Left lung (tissue), 10 donors: ENCODE measurements around the gene CMIP. TPM values are rescaled to one million over a fixed set of nuclear protein-coding genes. Genes with fewer than 3 reads are reported as not detected.

ENCODE experiments used
- ATAC-seq: fragments of 200-7000 bp; cut with Tn5 transposase; one replicate; pipeline ENCODE4 v1.9.1; 2020; ENCODE audit warnings: moderate library complexity
- DNase-seq, 4 donors: peaks; one replicate each; pipeline ENCODE4 v3.0.0-alpha.2; 2013 to 2020
- H3K27ac ChIP-seq, 2 donors: fragments of 200-600 bp; sonication (generic) in 1 of 2; one replicate each; pipeline versions ENCODE4 v1.5.0 to v1.8.0; 2020 to 2021
- H3K27me3 ChIP-seq, 2 donors: fragments of 200-600 bp; sonication (generic) in 1 of 2; one replicate each; pipeline versions ENCODE4 v1.5.0 to v1.8.0; 2020 to 2021
- H3K36me3 ChIP-seq, 2 donors: fragments of 200-600 bp; sonication (generic) in 1 of 2; one replicate each; pipeline versions ENCODE4 v1.5.0 to v1.8.0; 2020 to 2021
- H3K4me1 ChIP-seq, 2 donors: fragments of 200-600 bp; one replicate each; pipeline ENCODE4 v1.8.0; 2021
- H3K4me3 ChIP-seq, 2 donors: fragments of 200-600 bp; sonication (generic) in 1 of 2; one replicate each; pipeline versions ENCODE4 v1.5.0 to v1.8.0; 2020 to 2021; ENCODE audit warnings: mild to moderate bottlenecking in 1 of 2
- H3K9me3 ChIP-seq, 2 donors: fragments of 200-600 bp; sonication (generic) in 1 of 2; one replicate each; pipeline versions ENCODE4 v1.5.0 to v1.8.0; 2020 to 2021
- intact Hi-C, 2 donors: fragments of 100-400 bp; cut with DNase I; formaldehyde crosslinking; loops; one replicate each; pipeline versions ENCODE4 v1.11.2 to v1.14.2; 2022
- polyA plus RNA-seq, 6 donors: library from polyadenylated mRNA; unstranded; fragments of 120-200 nt; gene quantifications; one replicate each; pipeline ENCODE4 v1.2.1, GENCODE V29; 2013; ENCODE audit not compliant: insufficient read length in 6 of 6
- total RNA-seq, 2 donors: library from RNA; stranded (reverse); fragmentation: NEBNext Ultra II Directional; extraction: Animal tissue kit (Norgen Biotek cat#: 25700); gene quantifications; one replicate each; pipeline ENCODE4 v1.2.1, GENCODE V29; 2021
- TF ChIP-seq, protein P1 (sequence below), 2 donors: fragments of 200-600 bp; sonication (generic) in 1 of 2; IDR thresholded peaks; one replicate each; pipeline versions ENCODE4 v1.5.0 to v1.8.0; 2021; ENCODE audit warnings: antibody characterized with exemption in 2 of 2
- donor health status: DM: no; HTN: yes; CAD: no.
- donor health status: DM: no; HTN: no; CAD: no.

CMIP gene
- total and polyA plus RNA-seq, 8 donors: 35.3 to 55.8 (median 40.4) TPM

DNA sequence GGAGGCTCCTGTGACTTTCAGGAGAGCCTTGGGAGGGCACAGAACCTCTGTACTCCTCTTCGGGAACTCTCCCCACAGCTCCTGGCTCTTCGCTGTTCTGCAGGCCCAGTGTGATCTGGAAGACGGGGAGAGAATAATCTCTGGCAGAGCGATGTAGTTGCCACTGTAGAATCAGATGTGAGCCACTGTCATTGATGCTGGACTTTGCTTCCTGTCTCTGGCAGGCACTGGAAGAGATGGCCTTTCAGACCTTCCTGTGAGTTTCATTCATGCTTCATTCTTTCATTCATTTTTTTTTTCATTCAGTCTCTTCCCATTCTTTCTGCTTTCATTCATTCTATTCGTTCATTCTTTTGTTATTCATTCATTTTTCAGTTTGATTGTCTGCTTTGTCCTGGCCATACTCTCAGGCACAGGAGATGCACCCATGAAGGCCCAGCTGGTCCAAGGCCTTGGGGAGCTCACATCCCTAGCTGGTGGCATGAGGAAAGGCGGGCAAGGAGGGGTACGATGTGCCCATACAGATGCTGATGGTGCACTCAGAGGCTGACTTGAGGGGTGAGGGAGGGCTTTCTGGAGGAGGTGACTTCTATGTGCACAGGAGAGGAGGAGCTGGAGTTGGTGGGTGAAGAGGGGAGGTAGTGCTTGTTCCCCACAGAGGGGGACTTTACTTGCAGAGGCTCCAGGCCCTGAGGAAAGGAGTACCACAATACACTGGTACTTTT lies 44.2 kb downstream of the CMIP start:
- Histone ChIP-seq H3K27me3 (no peaks in the 10 kb centered on the region), H3K9me3 (no peaks in the 10 kb centered on the region), H3K36me3 (no peaks in the 10 kb centered on the region), H3K27ac (no peak overlapping the region), H3K4me3 (no peak overlapping the region), H3K4me1 (peaks cover 25 to 96% of the 10 kb centered on the region in 2 donors)
- intact Hi-C loops: no loop called here
- ATAC-seq (no peak), DNase-seq (no peak)
- TF ChIP-seq, protein P1, sequence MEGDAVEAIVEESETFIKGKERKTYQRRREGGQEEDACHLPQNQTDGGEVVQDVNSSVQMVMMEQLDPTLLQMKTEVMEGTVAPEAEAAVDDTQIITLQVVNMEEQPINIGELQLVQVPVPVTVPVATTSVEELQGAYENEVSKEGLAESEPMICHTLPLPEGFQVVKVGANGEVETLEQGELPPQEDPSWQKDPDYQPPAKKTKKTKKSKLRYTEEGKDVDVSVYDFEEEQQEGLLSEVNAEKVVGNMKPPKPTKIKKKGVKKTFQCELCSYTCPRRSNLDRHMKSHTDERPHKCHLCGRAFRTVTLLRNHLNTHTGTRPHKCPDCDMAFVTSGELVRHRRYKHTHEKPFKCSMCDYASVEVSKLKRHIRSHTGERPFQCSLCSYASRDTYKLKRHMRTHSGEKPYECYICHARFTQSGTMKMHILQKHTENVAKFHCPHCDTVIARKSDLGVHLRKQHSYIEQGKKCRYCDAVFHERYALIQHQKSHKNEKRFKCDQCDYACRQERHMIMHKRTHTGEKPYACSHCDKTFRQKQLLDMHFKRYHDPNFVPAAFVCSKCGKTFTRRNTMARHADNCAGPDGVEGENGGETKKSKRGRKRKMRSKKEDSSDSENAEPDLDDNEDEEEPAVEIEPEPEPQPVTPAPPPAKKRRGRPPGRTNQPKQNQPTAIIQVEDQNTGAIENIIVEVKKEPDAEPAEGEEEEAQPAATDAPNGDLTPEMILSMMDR (IDR thresholded peaks at IDR 0.05): no peak

DNA sequence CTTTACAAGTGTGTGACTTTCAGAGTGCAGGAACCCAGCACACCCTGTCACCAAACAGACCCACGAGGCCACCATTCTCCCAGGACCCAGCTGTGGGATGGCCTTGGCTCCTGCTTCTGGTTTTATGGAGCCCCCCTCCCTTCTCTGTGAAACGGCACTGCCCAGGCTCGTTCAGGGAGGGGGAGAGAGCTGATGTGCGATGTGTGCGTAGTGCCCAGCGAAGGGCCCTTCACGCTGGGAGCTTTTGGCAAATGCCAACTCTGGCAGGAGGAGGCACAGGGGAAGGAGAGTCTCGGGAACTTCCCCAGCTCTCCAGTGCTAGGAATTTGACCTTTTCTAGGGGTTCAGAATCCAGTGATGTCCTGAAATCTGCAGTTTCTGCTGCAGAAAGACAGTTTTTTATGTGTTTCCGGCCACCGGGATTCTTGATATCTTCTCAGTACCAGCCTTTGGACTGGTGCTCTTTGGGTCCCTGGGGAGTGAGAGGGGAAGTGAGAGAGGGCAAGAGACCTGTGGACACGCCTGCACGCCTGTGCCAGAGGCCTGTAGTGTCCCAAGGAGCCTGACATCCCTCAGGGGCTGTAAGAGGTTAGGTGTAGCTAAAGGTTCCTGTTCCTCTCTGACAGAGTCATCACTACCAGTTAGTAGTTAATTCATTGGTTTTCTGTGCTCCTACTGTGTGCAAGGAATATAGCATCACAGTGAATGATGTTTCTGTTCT lies 45.1 kb downstream of the CMIP start:
- H3K4me1 ChIP-seq: peaks cover 25 to 96% of the 10 kb centered on the region in 2 donors
- no peaks in the 10 kb centered on the region for H3K9me3 ChIP-seq
- TF ChIP-seq, protein P1 (IDR thresholded peaks at IDR 0.05): no peak
- H3K36me3 ChIP-seq: no peaks in the 10 kb centered on the region
- no peak overlapping the region for H3K4me3 ChIP-seq
- peak overlapping the region in 1 of 2 donors; percentile 64 for H3K27ac ChIP-seq
- no peak for DNase-seq
- no peaks in the 10 kb centered on the region for H3K27me3 ChIP-seq
- intact Hi-C loops: no loop called here
- peak; percentile 70 for ATAC-seq

DNA sequence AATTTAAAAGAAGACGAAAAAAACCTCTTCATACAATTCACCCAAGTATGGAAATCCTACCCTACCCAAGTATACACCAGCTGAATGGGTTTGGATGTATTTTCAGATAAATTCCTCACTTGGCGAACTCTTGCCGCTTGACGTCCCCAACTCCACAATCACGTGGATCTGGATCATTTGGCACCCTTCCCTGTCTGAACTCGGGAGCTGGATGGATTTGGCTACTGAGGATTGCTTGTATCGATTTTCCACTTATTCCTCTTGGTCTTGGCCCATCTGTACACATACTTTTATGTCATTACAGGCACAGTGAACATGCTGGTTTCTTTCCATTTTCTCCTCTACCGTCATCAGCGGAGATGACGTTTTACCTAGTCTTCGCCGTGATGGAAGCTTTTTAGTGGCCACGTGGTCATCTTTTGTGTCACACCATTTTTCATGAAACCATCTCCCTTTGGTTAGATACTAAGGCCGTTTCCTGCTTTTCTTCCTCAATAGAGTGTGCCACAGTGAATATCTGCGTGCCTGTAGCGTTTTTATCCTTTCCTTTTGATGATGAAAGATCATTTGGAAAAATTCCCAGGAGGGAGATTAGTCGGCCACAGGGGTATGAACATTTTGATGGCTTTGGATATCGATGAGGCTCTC lies 47.1 kb downstream of the CMIP start:
- intact Hi-C loops: no loop called here

DNA sequence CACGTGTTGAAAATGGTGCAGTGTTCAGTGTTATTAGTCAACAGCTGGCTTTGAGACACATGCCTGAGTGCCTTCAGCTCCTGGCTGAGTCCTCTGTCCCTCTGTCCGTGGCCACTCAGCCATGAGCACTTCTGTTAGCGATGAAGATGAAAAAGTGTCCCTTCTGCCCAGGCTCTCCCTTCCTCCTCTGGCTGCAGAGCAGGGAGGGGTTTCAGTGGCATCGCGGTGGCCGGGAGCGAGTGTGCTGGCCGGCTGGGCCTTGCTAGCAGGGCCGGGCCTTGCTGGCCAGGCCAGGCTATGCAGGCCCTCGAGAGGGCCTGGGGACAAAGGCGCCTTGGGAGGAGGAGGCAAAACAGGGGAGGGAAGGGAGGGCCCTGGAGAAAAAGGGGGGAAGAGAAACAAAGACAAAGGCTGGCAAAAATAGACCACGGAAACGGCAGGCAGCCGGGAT lies 47.7 kb downstream of the CMIP start:
- ATAC-seq: no peak
- Histone ChIP-seq H3K9me3 (no peaks in the 10 kb centered on the region), H3K36me3 (no peaks in the 10 kb centered on the region), H3K4me3 (no peak overlapping the region), H3K27me3 (no peaks in the 10 kb centered on the region), H3K27ac (peak overlapping the region; percentile 64 to 75), H3K4me1 (peaks cover 25 to 98% of the 10 kb centered on the region in 2 donors)
- DNase-seq: no peak
- TF ChIP-seq, protein P1 (IDR thresholded peaks at IDR 0.05): no peak
- intact Hi-C loops: no loop called here

More for the DNA sequence above, 47.1 kb downstream of the CMIP start:
- DNase-seq (no peak), ATAC-seq (no peak)
- peaks cover 25 to 98% of the 10 kb centered on the region in 2 donors for H3K4me1 ChIP-seq
- TF ChIP-seq, protein P1 (IDR thresholded peaks at IDR 0.05): no peak
- H3K4me3 ChIP-seq: no peak overlapping the region
- no peaks in the 10 kb centered on the region for H3K27me3 ChIP-seq
- H3K36me3 ChIP-seq: no peaks in the 10 kb centered on the region
- no peaks in the 10 kb centered on the region for H3K9me3 ChIP-seq
- peak overlapping the region; percentile 64 to 75 for H3K27ac ChIP-seq
